HG03469 (cell line): ENCODE results near the gene SIX3.

Experiments used
- ATAC-seq: cut with Tn5 transposase; IDR thresholded peaks from one replicate; pipeline ENCODE4 v1.9.1; 2021; ENCODE audit warnings: mild to moderate bottlenecking, moderate library complexity, moderate number of reproducible peaks; ENCODE audit not compliant: unreplicated experiment

The SIX3 gene

DNA sequence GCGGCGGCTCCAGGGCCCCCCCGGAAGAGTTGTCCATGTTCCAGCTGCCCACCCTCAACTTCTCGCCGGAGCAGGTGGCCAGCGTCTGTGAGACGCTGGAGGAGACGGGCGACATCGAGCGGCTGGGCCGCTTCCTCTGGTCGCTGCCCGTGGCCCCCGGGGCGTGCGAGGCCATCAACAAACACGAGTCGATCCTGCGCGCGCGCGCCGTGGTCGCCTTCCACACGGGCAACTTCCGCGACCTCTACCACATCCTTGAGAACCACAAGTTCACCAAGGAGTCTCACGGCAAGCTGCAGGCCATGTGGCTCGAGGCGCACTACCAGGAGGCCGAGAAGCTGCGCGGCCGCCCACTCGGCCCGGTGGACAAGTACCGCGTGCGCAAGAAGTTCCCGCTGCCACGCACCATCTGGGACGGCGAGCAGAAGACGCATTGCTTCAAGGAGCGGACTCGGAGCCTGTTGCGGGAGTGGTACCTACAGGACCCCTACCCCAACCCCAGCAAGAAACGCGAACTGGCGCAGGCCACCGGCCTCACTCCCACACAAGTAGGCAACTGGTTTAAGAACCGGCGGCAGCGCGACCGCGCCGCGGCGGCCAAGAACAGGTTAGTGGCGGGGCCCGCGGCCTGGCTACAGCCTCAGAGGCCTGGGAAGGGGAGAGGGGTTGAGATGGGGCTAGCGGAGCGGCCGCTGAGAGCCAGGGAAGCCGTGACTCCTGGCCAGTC, 965 bp downstream of the SIX3 start:
- no peak for ATAC-seq

- ATAC-seq: no peak
Measured at GRCh38 chr2:44943031-44943692, 1.7 kb downstream of the SIX3 start.

DNA sequence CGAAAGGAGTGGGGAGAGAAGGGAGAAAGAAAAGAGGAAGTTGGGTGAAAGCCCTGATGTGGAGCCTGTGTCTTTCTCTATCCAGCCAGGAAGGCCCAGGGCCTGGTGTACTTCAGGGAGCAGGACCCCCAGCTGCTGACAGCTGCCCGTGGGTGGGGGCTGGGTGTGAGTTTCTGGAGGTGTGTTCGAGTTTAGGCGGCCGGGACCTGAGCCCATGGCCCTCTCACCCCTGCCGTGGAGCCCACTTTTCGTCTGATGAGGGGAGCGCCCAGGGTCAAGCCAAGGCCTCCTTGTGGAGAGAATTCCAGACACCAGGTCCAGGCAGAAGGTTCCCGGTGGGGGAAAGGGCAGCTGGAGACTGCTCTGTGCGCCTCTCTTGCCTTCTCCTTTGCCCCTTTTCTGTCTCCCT, 2.2 kb downstream of the SIX3 start:
- ATAC-seq: no peak

DNA sequence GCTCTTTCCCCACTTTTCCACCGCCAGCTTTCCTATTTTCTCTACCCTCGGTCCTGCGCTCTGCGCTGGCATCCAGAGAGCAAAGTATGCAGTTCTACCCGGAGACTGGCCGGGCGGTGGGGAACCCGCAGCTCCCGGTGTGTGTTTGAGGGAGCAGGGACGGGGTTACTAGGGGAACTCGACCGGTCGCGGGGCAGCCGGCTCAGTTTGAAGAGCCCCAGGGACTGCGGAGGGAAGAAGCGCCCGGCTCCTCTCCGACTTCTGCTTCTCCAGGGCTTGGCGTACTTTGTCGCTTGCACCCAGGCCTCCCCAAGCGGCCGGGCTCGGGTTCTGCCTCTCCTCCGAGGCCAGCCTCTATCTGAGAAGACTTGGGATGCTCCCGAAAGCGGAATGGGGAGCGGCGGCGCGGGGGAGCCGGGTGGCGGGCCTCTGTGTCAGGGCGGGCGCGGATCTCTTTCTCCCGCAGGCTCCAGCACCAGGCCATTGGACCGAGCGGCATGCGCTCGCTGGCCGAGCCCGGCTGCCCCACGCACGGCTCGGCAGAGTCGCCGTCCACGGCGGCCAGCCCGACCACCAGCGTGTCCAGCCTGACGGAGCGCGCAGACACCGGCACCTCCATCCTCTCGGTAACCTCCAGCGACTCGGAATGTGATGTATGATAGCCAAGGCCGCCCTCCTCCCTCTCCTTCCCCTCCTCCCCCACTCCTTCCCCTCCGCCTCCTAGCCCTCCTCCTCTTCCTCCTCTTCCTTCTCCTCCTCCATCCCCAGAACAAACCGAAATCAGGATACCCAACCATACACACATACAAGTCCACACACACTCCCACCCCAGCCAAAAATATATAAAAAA, 2.8 kb downstream of the SIX3 start:
- no peak for ATAC-seq

DNA sequence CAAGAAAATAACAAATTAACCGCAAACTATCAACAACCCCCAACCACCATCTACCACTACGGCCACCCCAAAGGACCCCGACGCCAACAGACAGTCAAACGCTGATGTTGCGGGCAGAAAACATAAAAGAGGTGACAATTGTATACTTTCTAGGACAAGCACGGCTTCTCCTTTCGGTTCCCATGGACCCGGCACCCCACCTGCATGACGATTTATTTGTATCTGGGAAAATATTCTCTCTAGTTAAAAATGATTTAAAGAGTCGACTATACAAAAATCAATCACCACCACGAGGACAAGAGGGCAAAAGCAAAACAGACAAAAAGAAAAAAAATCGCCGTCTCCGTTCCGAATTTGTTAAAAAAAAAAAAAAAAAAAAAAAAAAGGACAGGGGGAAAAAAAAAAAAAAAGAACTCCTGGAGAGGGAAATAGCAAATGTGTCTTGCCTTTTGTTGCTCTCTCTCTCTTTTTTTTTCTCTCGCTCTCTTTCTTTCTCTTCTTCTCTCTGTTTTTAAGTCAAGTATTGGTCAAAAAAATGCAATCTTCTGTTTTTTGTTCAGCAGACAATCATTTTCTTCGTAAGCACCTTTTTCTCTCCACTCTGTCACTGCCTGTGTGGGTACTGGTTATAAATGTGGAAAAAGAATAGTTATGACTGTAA, 3.6 kb downstream of the SIX3 start:
- no peak for ATAC-seq

DNA sequence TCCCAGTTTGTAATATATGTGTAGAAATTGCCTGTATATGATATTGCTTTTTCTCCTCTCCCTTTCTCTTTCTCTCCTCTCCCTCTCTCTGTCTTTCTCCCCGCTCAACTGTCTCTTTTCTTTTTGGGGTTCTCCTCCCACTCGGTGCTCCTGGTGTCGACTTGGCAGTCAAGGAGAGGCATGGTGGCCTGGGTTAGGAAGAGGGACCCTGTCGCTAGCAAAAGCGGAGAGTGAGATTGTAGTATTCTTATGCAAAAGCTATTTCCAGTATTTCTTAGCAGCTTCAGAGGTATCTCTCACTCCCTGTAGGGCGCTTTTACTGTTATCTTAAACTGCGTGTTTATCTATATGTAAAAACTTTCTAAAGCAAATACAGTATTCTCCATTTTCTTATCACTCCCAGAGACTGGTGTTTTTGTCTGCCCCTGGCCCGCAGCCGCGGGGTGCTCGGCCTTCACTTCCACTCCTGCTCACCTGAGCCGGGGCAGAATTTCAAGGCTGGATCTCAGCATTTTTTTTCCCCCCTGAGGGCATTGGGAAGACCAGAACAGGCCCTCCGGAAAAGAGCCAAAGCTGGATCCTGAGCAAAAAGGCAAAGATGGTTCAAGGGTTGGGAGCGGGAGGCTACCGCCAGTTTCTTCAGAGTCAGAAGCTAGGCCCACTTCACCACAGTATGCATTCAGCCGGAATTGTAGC, 4.3 kb downstream of the SIX3 start:
- no peak for ATAC-seq

- ATAC-seq: no peak
Measured at GRCh38 chr2:44946372-44947027, 5.0 kb downstream of the SIX3 start.

GRCh38 chr2:44947028-44947375, 5.5 kb downstream of the SIX3 start:
- ATAC-seq: no peak

- no peak for ATAC-seq
Measured at GRCh38 chr2:44948565-44949328, 7.2 kb downstream of the SIX3 start.

DNA sequence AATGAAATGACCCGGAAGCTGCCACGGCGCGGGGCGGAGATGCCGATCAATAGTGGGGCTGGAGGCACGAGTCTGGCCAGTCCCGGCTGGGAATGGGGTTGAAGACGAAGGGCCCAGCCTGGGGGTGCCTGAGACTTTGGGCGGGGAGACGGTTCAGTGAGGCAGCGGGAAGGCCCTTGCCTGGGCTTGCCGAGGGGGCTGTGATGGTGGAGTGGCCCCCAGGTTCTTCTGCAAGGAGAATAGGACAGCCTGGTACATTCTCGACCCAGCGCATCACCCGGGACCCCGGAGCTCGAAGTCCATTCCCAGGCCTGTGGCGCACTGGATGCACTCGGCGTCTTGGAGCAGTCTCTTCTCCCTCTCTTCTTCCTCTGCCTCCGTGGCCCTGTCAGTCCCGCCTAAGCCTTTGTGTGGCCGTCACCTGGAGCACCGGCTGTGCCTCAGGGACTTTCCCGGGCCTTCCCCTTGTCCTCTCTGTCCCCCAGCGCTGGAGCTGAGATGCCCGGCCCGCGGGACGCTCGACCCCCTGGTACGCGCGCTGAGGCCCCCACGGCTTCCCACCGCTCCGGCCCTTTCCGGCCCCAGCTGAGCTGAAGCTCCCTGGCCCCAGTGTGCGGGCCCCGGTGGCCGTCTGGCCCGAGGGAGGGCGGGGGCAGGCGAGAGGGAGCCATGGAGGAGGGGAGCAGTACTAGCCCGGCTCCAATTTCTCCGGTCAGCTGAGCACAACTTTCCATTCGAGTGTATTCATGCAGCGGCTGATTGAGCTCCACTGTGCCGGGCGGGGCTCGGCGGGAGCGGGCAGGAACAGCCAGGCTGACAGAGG, 8.0 kb downstream of the SIX3 start:
- ATAC-seq: no peak

- no peak for ATAC-seq
Measured at GRCh38 chr2:44950646-44951045, 9.1 kb downstream of the SIX3 start.

DNA sequence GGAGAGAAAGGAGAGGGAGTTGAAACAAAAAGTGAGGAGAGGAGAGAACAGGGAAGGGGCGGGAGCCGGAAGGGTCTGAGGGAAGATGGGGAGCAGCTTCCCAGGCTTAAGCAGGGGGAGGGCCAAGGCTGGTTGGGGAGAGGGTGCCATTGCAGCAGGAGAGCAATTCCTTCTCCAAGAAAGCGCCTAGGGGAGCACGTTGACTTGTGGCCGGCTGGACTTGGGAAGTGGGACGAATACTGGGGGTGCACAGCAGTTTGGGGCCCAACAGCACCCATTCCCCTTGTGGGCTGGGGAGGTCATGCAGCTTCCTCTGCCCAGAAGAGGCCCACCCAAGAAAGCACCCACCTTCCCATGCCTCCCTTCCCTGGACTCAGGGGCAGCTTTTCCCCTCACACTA, 9.6 kb downstream of the SIX3 start:
- no peak for ATAC-seq

- no peak for ATAC-seq
Measured at GRCh38 chr2:44951714-44952113, 10.2 kb downstream of the SIX3 start.

GRCh38 chr2:44952143-44952805, 10.8 kb downstream of the SIX3 start:
- no peak for ATAC-seq

DNA sequence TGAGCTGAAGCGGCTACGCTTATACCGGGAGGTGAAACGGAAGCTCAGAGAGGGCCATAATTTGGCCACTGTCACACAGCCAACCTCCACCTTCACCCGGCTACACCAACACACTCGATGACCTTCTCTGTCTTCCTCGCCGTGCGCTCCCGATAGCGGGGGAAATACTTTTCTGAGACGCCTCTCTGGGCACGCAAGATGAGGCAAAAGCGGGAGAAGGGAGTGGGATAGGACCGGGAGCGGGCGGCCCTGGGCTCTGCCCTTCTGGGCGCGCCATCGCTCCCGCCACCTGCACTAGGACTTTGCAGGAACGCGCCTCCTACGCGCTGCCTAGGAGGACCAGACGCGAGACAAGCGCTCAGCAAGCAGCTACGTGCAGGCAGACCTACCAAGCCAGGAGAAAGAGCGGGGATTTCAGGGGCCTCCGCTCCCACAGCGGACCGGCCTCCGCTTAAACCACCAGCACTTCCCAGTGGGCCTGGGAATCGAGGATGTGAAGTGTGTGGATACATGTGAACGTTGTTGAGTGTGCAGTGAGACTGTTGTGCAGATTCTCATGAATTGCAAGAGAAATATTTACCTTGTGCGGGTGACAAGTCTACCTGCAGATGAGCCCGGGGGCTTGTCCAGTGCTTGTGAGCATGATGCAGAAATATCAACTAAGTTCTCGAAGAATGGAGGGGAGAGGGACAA, 11.4 kb downstream of the SIX3 start:
- no peak for ATAC-seq

DNA sequence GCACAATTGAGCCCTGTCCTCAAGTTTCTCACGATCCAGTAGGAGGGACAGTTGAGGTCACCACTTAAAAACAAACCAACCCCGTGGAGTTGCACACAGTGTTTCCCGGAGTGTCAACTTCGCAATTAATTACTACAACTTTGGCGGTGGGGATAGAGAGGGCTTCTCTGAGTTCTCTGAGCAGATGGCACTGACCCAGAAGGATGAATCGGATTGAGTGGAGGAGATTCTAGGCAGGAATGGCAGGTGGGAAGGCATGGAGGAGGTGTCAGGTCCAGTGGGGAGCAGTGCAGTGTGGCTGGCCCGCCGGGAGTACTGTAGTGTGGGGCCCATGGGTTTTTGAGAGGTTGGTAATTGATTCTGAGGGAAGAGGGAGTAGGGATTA, 12.0 kb downstream of the SIX3 start:
- ATAC-seq: no peak

DNA sequence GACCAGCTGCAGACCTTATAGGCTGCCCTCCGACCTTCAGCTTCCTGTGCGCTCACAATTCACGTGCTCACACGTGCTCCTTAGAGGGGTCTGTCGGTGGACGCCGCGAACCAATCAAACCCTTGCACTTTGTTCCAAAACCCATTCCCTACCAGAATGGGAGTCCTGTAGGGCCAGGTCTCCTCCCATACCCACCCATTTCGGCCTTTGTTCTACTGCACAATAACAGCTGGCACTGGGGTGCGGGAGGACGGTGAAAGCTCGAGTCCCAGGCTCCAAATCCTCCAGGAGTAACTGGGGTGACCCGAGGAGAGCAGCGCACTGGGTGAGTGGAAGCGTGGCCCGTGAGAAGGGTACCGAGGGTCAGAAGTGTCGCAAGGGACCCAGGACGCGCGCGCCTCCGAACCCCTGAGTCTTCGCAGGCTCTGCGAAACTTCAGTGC, 13.0 kb downstream of the SIX3 start:
- ATAC-seq: no peak
